ENCODE data around the gene KIF25. TPM values are rescaled to one million over a fixed set of nuclear protein-coding genes. Genes with fewer than 3 reads are reported as not detected.

The KIF25 gene
- total RNA-seq, 1 experiment from 2014 or later = 0.59 TPM

DNA sequence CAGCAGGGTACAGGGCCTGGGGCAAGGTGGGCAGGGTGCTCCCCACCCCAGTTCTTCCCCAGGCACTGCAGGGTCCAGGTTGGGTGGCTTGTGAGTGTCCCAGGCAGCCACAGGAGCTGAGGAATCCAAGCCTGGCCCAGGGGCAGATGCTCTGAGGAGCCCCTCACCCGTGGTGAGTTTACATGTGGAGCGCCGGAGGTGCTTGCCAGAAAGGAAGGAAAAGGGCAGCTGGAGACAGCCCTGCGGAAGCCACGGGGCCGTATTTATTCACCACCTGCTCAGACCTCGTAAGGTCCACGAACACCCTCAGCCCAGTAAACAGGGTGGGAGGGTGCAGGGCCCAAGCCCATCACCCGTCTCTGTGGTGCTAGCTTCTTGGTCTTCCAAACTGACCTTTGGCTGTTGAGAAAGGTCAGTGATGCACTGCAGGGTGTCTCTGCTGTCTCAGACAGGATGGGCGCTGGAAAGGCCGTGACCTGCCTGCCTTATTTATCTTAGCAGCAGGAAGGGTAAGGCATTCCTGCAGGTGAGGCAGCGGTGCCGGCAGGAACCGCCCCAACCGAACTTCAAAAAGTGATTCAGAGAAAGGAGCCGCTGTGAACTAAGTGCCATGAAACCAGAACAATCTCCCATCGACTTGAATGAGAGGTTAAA is 85.5 kb downstream of the KIF25 start:
- H3K4me1 Mint-ChIP-seq = peaks cover 5 to 29% of the 10 kb centered on the region in 2 experiments
- Histone ChIP-seq H2AFZ (ENCODE audit: low read length) (no peak overlapping the region), H3K23ac (ENCODE audit: insufficient read length, low read depth, low read length) (no peak overlapping the region), H3K4ac (ENCODE audit: low read depth, low read length) (no peak overlapping the region), H3K56ac (ENCODE audit: insufficient read length, low read depth, low read length) (no peak overlapping the region), H2BK12ac (ENCODE audit: insufficient read length, low read depth, low read length) (no peak overlapping the region), H3K27ac (ENCODE audit: insufficient read length, low read depth, low read length) (no peak overlapping the region), H3K4me2 (ENCODE audit: insufficient read depth, insufficient read length, low read length) (no peak overlapping the region), H2AK5ac (ENCODE audit: insufficient read length, low read length) (no peak overlapping the region), H3K79me1 (ENCODE audit: insufficient read depth, low read depth, low read length, poor library complexity, severe bottlenecking) (no peaks in the 10 kb centered on the region), H4K91ac (ENCODE audit: insufficient read length, low read depth, low read length) (no peak overlapping the region), H2BK15ac (ENCODE audit: low read depth, low read length) (no peak overlapping the region), H2BK5ac (ENCODE audit: insufficient read length, low read length) (no peak overlapping the region), H4K5ac (ENCODE audit: insufficient read length, low read depth, low read length) (no peak overlapping the region), H4K20me1 (ENCODE audit: control insufficient read depth, insufficient read depth, insufficient read length) (no peaks in the 10 kb centered on the region), H3K18ac (ENCODE audit: insufficient read length, low read depth, low read length) (no peak overlapping the region), H3K27me3 (ENCODE audit: insufficient read depth, low read length) (no peaks in the 10 kb centered on the region), H2BK120ac (ENCODE audit: low read depth, low read length, poor library complexity, severe bottlenecking) (no peak overlapping the region), H3K9me3 (ENCODE audit: control insufficient read depth, low read depth, low read length) (no peaks in the 10 kb centered on the region), H3K9ac (ENCODE audit: extremely low read depth, insufficient read length, low read length) (no peak overlapping the region), H3K79me2 (ENCODE audit: insufficient read depth, low read length) (no peaks in the 10 kb centered on the region), H3T11ph (ENCODE audit: low read length) (no peak overlapping the region), H3K14ac (ENCODE audit: insufficient read depth, low read length) (no peak overlapping the region; the same call in 1 of the 2 replicates), H3K4me1 (ENCODE audit: insufficient read depth, low read length) (no peaks in the 10 kb centered on the region), H4K8ac (replicated peaks; ENCODE audit: insufficient read length, low read depth, low read length) (no peak overlapping the region), H3K23me2 (ENCODE audit: insufficient read length, low read depth, low read length, poor library complexity, severe bottlenecking) (no peaks in the 10 kb centered on the region), H2BK20ac (ENCODE audit: low read depth, low read length, poor library complexity, severe bottlenecking) (no peak overlapping the region)
- no peak for DNase-seq
- no peaks in the 10 kb centered on the region for H3K9me3 Mint-ChIP-seq
- TF ChIP-seq, protein P1, sequence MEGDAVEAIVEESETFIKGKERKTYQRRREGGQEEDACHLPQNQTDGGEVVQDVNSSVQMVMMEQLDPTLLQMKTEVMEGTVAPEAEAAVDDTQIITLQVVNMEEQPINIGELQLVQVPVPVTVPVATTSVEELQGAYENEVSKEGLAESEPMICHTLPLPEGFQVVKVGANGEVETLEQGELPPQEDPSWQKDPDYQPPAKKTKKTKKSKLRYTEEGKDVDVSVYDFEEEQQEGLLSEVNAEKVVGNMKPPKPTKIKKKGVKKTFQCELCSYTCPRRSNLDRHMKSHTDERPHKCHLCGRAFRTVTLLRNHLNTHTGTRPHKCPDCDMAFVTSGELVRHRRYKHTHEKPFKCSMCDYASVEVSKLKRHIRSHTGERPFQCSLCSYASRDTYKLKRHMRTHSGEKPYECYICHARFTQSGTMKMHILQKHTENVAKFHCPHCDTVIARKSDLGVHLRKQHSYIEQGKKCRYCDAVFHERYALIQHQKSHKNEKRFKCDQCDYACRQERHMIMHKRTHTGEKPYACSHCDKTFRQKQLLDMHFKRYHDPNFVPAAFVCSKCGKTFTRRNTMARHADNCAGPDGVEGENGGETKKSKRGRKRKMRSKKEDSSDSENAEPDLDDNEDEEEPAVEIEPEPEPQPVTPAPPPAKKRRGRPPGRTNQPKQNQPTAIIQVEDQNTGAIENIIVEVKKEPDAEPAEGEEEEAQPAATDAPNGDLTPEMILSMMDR (conservative IDR thresholded peaks at IDR 0.05) = no peak
- no peak overlapping the region for H3K4me3 Mint-ChIP-seq
- no peak overlapping the region for H3K27ac Mint-ChIP-seq
- no peaks in the 10 kb centered on the region for H3K36me3 Mint-ChIP-seq (ENCODE audit: insufficient read depth in 1 of 3, low read depth in 3 of 3)
- peaks cover 2% of the 10 kb centered on the region; the same call in 1 of the 2 replicates for H3K27me3 Mint-ChIP-seq (ENCODE audit: low read depth)
- WGBS (ENCODE audit: extremely low coverage, insufficient read length, low lambda C conversion rate) = no CpG with 5 or more reads among the region's 17 CpGs

All from H9 (cell line).